ENCODE data around the gene ADGRA1.

ADGRA1 gene

DNA sequence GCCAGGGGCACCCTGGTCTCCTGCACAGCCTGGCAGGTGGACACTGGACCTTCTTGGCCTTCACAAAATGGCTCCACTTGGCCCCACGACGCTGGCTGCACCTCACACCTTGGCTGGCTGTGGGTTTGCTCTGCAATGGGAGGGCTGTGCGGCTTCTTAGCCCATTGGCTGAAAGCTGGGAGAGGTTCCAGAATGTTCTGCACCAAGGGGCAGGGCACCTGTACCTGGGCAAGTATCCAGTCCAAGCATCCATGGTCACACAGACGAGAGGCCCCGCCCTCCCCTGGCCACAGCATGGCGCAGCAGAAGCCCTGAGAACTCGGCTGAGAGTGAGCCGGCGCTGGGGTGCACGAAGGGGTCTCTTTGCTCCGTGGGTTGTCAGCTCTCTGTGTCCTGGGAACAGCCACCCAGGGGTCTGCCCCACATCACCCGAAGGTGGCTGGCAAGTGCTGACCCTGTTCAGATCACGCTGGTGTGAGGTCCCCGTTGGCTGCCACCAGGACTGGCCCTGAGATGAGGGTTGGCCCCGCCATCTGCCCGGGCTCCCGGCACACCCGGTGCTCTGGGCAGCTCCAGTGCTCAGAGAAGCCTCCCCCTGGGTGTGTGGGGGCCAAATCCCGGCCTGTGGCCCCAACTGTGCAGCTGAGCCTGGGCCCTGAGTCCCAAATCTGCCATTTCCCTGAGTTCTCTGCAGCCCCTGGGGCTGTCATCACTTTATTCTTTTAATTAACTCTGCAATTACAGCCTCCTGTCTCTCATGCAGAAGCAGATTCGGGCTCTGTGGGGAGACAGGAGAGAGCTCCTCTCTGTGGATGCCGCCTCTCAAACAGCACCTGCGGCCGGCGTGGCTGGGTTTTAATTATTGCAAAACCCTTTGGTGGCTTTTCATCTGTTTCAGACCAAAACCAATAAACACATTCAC lies 19.4 kb upstream of the ADGRA1 start (continued):
- TF ChIP-seq, protein P1, sequence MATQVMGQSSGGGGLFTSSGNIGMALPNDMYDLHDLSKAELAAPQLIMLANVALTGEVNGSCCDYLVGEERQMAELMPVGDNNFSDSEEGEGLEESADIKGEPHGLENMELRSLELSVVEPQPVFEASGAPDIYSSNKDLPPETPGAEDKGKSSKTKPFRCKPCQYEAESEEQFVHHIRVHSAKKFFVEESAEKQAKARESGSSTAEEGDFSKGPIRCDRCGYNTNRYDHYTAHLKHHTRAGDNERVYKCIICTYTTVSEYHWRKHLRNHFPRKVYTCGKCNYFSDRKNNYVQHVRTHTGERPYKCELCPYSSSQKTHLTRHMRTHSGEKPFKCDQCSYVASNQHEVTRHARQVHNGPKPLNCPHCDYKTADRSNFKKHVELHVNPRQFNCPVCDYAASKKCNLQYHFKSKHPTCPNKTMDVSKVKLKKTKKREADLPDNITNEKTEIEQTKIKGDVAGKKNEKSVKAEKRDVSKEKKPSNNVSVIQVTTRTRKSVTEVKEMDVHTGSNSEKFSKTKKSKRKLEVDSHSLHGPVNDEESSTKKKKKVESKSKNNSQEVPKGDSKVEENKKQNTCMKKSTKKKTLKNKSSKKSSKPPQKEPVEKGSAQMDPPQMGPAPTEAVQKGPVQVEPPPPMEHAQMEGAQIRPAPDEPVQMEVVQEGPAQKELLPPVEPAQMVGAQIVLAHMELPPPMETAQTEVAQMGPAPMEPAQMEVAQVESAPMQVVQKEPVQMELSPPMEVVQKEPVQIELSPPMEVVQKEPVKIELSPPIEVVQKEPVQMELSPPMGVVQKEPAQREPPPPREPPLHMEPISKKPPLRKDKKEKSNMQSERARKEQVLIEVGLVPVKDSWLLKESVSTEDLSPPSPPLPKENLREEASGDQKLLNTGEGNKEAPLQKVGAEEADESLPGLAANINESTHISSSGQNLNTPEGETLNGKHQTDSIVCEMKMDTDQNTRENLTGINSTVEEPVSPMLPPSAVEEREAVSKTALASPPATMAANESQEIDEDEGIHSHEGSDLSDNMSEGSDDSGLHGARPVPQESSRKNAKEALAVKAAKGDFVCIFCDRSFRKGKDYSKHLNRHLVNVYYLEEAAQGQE (tag by site-specific recombination; IDR thresholded peaks at IDR 0.05) = no peak
- no peak for TF ChIP-seq ZNF16 (tag by site-specific recombination; IDR thresholded peaks at IDR 0.05; ENCODE audit: low read depth)
- no peak for TF ChIP-seq ZNF426 (tag by site-specific recombination; IDR thresholded peaks at IDR 0.05)
- no peak for TF ChIP-seq ZNF114 (tag by site-specific recombination; IDR thresholded peaks at IDR 0.05)
- no peak for TF ChIP-seq ZNF2 (tag by site-specific recombination; IDR thresholded peaks at IDR 0.05)
- TF ChIP-seq MYNN (tag by site-specific recombination; IDR thresholded peaks at IDR 0.05; ENCODE audit: borderline replicate concordance) = no peak
- no peak for TF ChIP-seq ZNF157 (tag by site-specific recombination; IDR thresholded peaks at IDR 0.05)
- no peak for TF ChIP-seq ZNF350 (tag by site-specific recombination; IDR thresholded peaks at IDR 0.05)

DNA sequence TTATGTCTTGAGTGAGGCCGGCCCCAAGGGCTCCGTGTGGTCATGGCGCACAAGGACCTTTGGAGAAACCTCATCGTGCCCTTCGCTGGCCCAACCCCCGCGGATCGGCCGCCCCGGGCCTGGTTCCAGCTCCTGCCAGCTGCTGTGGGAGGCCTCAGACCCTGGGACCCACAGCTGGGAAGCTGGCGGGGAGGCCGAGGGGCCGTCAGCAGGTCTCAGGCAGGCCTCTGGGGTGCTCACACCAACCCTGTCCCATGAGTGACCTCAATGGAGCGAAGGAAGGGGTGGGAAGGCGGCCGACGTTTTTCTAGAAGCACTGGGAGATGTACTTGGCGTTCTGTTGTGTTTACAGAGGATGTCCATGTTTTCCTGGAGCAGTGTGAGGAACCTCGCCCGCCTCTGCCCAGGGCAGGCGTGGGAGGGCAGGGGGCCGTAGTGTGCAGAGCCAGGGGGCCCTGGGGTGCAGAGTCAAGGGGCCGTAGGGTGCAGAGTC lies 18.6 kb upstream of the ADGRA1 start:
- Histone ChIP-seq H3K4me1 (ENCODE audit: control insufficient read depth, insufficient read depth, low read length) (no peaks in the 10 kb centered on the region), H3K36me3 (ENCODE audit: control insufficient read depth in 2 of 2, insufficient read depth in 1 of 2, low read length in 2 of 2) (no peaks in the 10 kb centered on the region), H3K4me3 (ENCODE audit: low read depth, low read length) (no peak overlapping the region), H3K27ac (ENCODE audit: extremely low read depth, low read depth, low read length) (no peak overlapping the region), H3K9me3 (ENCODE audit: control insufficient read depth, insufficient read depth, low read depth, low read length) (no peaks in the 10 kb centered on the region)
- TF ChIP-seq, protein P2, sequence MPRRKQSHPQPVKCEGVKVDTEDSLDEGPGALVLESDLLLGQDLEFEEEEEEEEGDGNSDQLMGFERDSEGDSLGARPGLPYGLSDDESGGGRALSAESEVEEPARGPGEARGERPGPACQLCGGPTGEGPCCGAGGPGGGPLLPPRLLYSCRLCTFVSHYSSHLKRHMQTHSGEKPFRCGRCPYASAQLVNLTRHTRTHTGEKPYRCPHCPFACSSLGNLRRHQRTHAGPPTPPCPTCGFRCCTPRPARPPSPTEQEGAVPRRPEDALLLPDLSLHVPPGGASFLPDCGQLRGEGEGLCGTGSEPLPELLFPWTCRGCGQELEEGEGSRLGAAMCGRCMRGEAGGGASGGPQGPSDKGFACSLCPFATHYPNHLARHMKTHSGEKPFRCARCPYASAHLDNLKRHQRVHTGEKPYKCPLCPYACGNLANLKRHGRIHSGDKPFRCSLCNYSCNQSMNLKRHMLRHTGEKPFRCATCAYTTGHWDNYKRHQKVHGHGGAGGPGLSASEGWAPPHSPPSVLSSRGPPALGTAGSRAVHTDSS (tag by site-specific recombination; IDR thresholded peaks at IDR 0.05) = no peak
- TF ChIP-seq ZFP3 (tag by site-specific recombination; IDR thresholded peaks at IDR 0.05; ENCODE audit: low read depth) (no peak), KLF7 (tag by site-specific recombination; IDR thresholded peaks at IDR 0.05; ENCODE audit: borderline replicate concordance) (no peak), ZNF155 (tag by site-specific recombination; IDR thresholded peaks at IDR 0.05) (no peak), ZNF404 (tag by site-specific recombination; IDR thresholded peaks at IDR 0.05) (no peak), ZNF114 (tag by site-specific recombination; IDR thresholded peaks at IDR 0.05) (no peak), ZIC2 (tag by site-specific recombination; IDR thresholded peaks at IDR 0.05) (no peak), PRDM1 (tag by site-specific recombination; IDR thresholded peaks at IDR 0.05) (no peak), OVOL3 (tag by site-specific recombination; IDR thresholded peaks at IDR 0.05) (no peak), ZFP37 (tag by site-specific recombination; IDR thresholded peaks at IDR 0.05) (no peak), ZNF223 (tag by site-specific recombination; IDR thresholded peaks at IDR 0.05) (no peak), ZNF776 (tag by site-specific recombination; IDR thresholded peaks at IDR 0.05; ENCODE audit: borderline replicate concordance) (no peak), ZNF670 (tag by site-specific recombination; IDR thresholded peaks at IDR 0.05; ENCODE audit: low read depth) (no peak)
- TF ChIP-seq, protein P3, sequence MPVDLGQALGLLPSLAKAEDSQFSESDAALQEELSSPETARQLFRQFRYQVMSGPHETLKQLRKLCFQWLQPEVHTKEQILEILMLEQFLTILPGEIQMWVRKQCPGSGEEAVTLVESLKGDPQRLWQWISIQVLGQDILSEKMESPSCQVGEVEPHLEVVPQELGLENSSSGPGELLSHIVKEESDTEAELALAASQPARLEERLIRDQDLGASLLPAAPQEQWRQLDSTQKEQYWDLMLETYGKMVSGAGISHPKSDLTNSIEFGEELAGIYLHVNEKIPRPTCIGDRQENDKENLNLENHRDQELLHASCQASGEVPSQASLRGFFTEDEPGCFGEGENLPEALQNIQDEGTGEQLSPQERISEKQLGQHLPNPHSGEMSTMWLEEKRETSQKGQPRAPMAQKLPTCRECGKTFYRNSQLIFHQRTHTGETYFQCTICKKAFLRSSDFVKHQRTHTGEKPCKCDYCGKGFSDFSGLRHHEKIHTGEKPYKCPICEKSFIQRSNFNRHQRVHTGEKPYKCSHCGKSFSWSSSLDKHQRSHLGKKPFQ (tag by site-specific recombination; IDR thresholded peaks at IDR 0.05) = no peak
- TF ChIP-seq, protein P4, sequence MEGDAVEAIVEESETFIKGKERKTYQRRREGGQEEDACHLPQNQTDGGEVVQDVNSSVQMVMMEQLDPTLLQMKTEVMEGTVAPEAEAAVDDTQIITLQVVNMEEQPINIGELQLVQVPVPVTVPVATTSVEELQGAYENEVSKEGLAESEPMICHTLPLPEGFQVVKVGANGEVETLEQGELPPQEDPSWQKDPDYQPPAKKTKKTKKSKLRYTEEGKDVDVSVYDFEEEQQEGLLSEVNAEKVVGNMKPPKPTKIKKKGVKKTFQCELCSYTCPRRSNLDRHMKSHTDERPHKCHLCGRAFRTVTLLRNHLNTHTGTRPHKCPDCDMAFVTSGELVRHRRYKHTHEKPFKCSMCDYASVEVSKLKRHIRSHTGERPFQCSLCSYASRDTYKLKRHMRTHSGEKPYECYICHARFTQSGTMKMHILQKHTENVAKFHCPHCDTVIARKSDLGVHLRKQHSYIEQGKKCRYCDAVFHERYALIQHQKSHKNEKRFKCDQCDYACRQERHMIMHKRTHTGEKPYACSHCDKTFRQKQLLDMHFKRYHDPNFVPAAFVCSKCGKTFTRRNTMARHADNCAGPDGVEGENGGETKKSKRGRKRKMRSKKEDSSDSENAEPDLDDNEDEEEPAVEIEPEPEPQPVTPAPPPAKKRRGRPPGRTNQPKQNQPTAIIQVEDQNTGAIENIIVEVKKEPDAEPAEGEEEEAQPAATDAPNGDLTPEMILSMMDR (tag by site-specific recombination; IDR thresholded peaks at IDR 0.05) = no peak
- ChIA-PET POLR2A (no interaction called here), CTCF (no interaction called here)
